SK-N-SH (cell line): ENCODE data around the gene ITIH5. TPM values are rescaled to one million over a fixed set of nuclear protein-coding genes. Genes with fewer than 3 reads are reported as not detected.

Experiments
- CTCF ChIA-PET: fragments of 300-600, 350-600 bp; formaldehyde crosslinking; extraction: SDS; loops from one replicate; lab custom pipeline; 2021; lab: Yijun Ruan, JAX
- POLR2A ChIA-PET: fragments of 350-600 bp; sonication (Branson Sonifier 250); formaldehyde crosslinking; extraction: SDS; loops from one replicate; lab custom pipeline; 2020; ENCODE audit warnings: antibody characterized with exemption, inconsistent platforms; lab: Yijun Ruan, JAX
- DNase-seq: peaks from one replicate; pipeline ENCODE4 v3.0.0; 2012
- H2AFZ ChIP-seq: fragments of 200-600 bp; sonication (generic); 2 replicates; pipeline ENCODE4 v1.8.1; 2016; ENCODE audit warnings: antibody characterized with exemption, mild to moderate bottlenecking, low read depth
- H3F3A ChIP-seq: fragments of 200-600 bp; sonication (generic); replicated peaks from 2 replicates; pipeline ENCODE3; 2016; ENCODE audit warnings: antibody characterized with exemption, mild to moderate bottlenecking; ENCODE audit not compliant: insufficient read depth
- H3K27ac ChIP-seq, 2 experiments: fragments of 200-500 bp in 1 of 2; fragments of 200-600 bp in 1 of 2; sonication (Bioruptor generic) in 1 of 2; sonication (generic), shearing (Covaris generic) in 1 of 2; 2 replicates each; pipeline versions ENCODE4 v1.5.1 to v1.6.1; 2014 to 2016; ENCODE audit warnings: low read depth in 2 of 2, inconsistent platforms in 1 of 2, low read length in 1 of 2, mild to moderate bottlenecking in 1 of 2, mixed read lengths in 1 of 2
- H3K27me3 ChIP-seq: fragments of 200-600 bp; sonication (generic), shearing (Covaris generic); 2 replicates; pipeline ENCODE4 v1.6.1; 2016; ENCODE audit warnings: mixed run types; ENCODE audit not compliant: insufficient read depth
- H3K36me3 ChIP-seq, 2 experiments: fragments of 200-500 bp in 1 of 2; fragments of 200-600 bp in 1 of 2; sonication (Bioruptor generic) in 1 of 2; sonication (generic) in 1 of 2; replicated peaks in 1 of 2; 2 replicates each; pipeline versions ENCODE3 to v1.5.1; 2014 to 2016; ENCODE audit warnings: low read length in 1 of 2, mild to moderate bottlenecking in 1 of 2; ENCODE audit not compliant: insufficient read depth in 2 of 2, control insufficient read depth in 1 of 2
- H3K4me1 ChIP-seq, 2 experiments: fragments of 200-500 bp in 1 of 2; fragments of 200-600 bp in 1 of 2; sonication (Bioruptor generic) in 1 of 2; sonication (generic), shearing (Covaris generic) in 1 of 2; 2 replicates each; pipeline versions ENCODE4 v1.5.1 to v1.6.1; 2014 to 2016; ENCODE audit warnings: low read depth in 1 of 2, low read length in 1 of 2, mixed run types in 1 of 2; ENCODE audit not compliant: insufficient read depth in 2 of 2, control insufficient read depth in 1 of 2
- H3K4me2 ChIP-seq: fragments of 200-600 bp; sonication (generic), shearing (Covaris generic); 2 replicates; pipeline ENCODE4 v1.6.1; 2017; ENCODE audit warnings: mixed run types
- H3K4me3 ChIP-seq, 2 experiments: fragments of 200-500 bp in 1 of 2; fragments of 200-600 bp in 1 of 2; sonication (Bioruptor generic) in 1 of 2; sonication (generic), shearing (Covaris generic) in 1 of 2; 2 replicates each; pipeline versions ENCODE4 v1.5.1 to v1.8.1; 2014 to 2016; ENCODE audit warnings: low read depth in 2 of 2, inconsistent platforms in 1 of 2, low read length in 1 of 2, mild to moderate bottlenecking in 1 of 2, mixed read lengths in 1 of 2, moderate library complexity in 1 of 2
- H3K79me2 ChIP-seq: fragments of 200-600 bp; sonication (generic); 2 replicates; pipeline ENCODE4 v1.8.1; 2017; ENCODE audit warnings: mild to moderate bottlenecking; ENCODE audit not compliant: insufficient read depth
- H3K9ac ChIP-seq: fragments of 200-600 bp; sonication (generic); 2 replicates; pipeline ENCODE4 v1.6.1; 2017; ENCODE audit warnings: mixed run types
- H3K9me2 ChIP-seq: fragments of 200-600 bp; sonication (generic); 2 replicates; pipeline ENCODE4 v1.6.1; 2017; ENCODE audit warnings: mixed run types
- H3K9me3 ChIP-seq: fragments of 200-600 bp; sonication (generic); 2 replicates; pipeline ENCODE4 v1.6.1; 2017; ENCODE audit warnings: mixed run types, mild to moderate bottlenecking, moderate library complexity
- H4K20me1 ChIP-seq: fragments of 200-600 bp; sonication (generic); 2 replicates; pipeline ENCODE4 v1.6.1; 2017; ENCODE audit warnings: mild to moderate bottlenecking, mixed run types; ENCODE audit not compliant: insufficient read depth
- CTCF ChIP-seq: fragments of 200-600 bp; sonication (generic); IDR thresholded peaks from 2 replicates; pipeline ENCODE4 v1.6.1; 2017; ENCODE audit warnings: antibody characterized with exemption, mild to moderate bottlenecking, moderate library complexity
- EZH2phosphoT487 ChIP-seq: fragments of 200-600 bp; sonication (generic); IDR thresholded peaks from 2 replicates; pipeline ENCODE4 v1.6.1; 2017; ENCODE audit warnings: low read depth, mixed run types, mild to moderate bottlenecking, antibody characterized with exemption, moderate library complexity, borderline replicate concordance
- FOXJ3 ChIP-seq: sonication (generic); formaldehyde crosslinking; IDR thresholded peaks from 2 replicates; pipeline ENCODE4 v1.5.1; 2020; ENCODE audit warnings: mild to moderate bottlenecking, missing genetic modification reagents
- FOXM1 ChIP-seq: IDR thresholded peaks from 2 replicates; pipeline ENCODE4 v1.4.0; 2012; ENCODE audit warnings: low read depth, mild to moderate bottlenecking
- GATA2 ChIP-seq: sonication (generic); formaldehyde crosslinking; IDR thresholded peaks from 2 replicates; pipeline ENCODE4 v1.5.0; 2020; ENCODE audit warnings: mild to moderate bottlenecking, missing genetic modification reagents
- IRF3 ChIP-seq: fragments of 150-350 bp; IDR thresholded peaks from 2 replicates; pipeline ENCODE4 v1.6.1; 2016; ENCODE audit warnings: mild to moderate bottlenecking, low read depth, low read length
- MXI1 ChIP-seq: IDR thresholded peaks from 2 replicates; pipeline ENCODE4 v1.6.1; 2012; ENCODE audit warnings: mild to moderate bottlenecking, low read depth, low read length, improper control_type of control experiment
- NRF1 ChIP-seq: IDR thresholded peaks from 2 replicates; pipeline ENCODE4 v1.6.1; 2012; ENCODE audit warnings: low read depth, mild to moderate bottlenecking, low read length
- PBX3 ChIP-seq: IDR thresholded peaks from 2 replicates; pipeline ENCODE4; 2012
- RAD21 ChIP-seq: IDR thresholded peaks from 2 replicates; pipeline ENCODE4 v1.6.1; 2012; ENCODE audit warnings: mild to moderate bottlenecking, low read length
- REST ChIP-seq: IDR thresholded peaks from 2 replicates; pipeline ENCODE4 v1.6.1; 2012; ENCODE audit warnings: mild to moderate bottlenecking, low read depth, low read length, moderate library complexity
- SMC3 ChIP-seq: IDR thresholded peaks from 2 replicates; pipeline ENCODE4 v1.6.1; 2012; ENCODE audit warnings: low read depth, low read length, improper control_type of control experiment
- TAF1 ChIP-seq: IDR thresholded peaks from 2 replicates; pipeline ENCODE4 v1.6.1; 2012; ENCODE audit warnings: low read depth, mild to moderate bottlenecking, low read length, moderate library complexity, borderline replicate concordance
- TCF12 ChIP-seq: IDR thresholded peaks from 2 replicates; pipeline ENCODE4 v1.4.0; 2012
- TEAD4 ChIP-seq: IDR thresholded peaks from 2 replicates; pipeline ENCODE4 v1.4.0; 2012; ENCODE audit warnings: mild to moderate bottlenecking, borderline replicate concordance; ENCODE audit not compliant: insufficient read depth
- YY1 ChIP-seq: IDR thresholded peaks from 2 replicates; pipeline ENCODE4 v1.4.0; 2012; ENCODE audit warnings: low read depth, mild to moderate bottlenecking
- ZBTB33 ChIP-seq: IDR thresholded peaks from 2 replicates; pipeline ENCODE4 v1.4.0; 2012; ENCODE audit warnings: low read depth, borderline replicate concordance
- WGBS: methylation state at CpG from one replicate; pipeline ENCODE4 v1.1.6; 2017; ENCODE audit warnings: low lambda C conversion rate; 5-methylcytosine and 5-hydroxymethylcytosine counted together
- polyA plus RNA-seq, 3 experiments: library from polyadenylated mRNA; depleted of rRNA; stranded (reverse); fragments of >200 nt; gene quantifications; 2 replicates each; pipeline ENCODE4 v1.2.3, GENCODE V29; 2012

ITIH5 gene
- polyA plus RNA-seq, 1 of the 3 experiments (the other 2 are of a cell fraction), result 0.07 TPM

- Histone ChIP-seq H3K4me1 (no peaks in the 10 kb centered on the region; a peak in 1 of 4 replicates), H3K9ac (no peak overlapping the region), H3K4me2 (no peak overlapping the region), H3K4me3 (no peak overlapping the region), H2AFZ (no peak overlapping the region), H3K27ac (no peak overlapping the region), H3F3A (no peaks in the 10 kb centered on the region), H3K79me2 (no peaks in the 10 kb centered on the region), H3K9me3 (no peaks in the 10 kb centered on the region), H3K9me2 (no peaks in the 10 kb centered on the region), H3K36me3 (no peaks in the 10 kb centered on the region), H3K27me3 (no peaks in the 10 kb centered on the region), H4K20me1 (no peaks in the 10 kb centered on the region)
- POLR2A ChIA-PET, result no interaction called here
- WGBS, result 41% methylated on average over 3 of the region's 3 CpGs
- TF ChIP-seq YY1 (no peak), GATA2 (no peak), FOXJ3 (CRISPR knock-in tag) (no peak), FOXM1 (no peak), NRF1 (no peak), IRF3 (no peak), ZBTB33 (no peak), TEAD4 (no peak), EZH2phosphoT487 (no peak), TCF12 (no peak), PBX3 (no peak), TAF1 (no peak), SMC3 (no peak)
- DNase-seq, result no peak
- CTCF ChIA-PET, result interaction anchor here (1.0 to 1.3 kb wide), 2 partner anchors 11 to 84 kb away, joined by 3 to 5 read pairs; no protein-coding TSS in a partner anchor
These were observed 56.7 kb downstream of the ITIH5 start for GRCh38 chr10:7610026-7610425.

GRCh38 chr10:7609556-7609955, 57.2 kb downstream of the ITIH5 start:
- 27% methylated on average over 5 of the region's 5 CpGs for WGBS
- Histone ChIP-seq H3K36me3 (no peaks in the 10 kb centered on the region), H3K27me3 (no peaks in the 10 kb centered on the region), H3K4me3 (no peak overlapping the region), H3F3A (no peaks in the 10 kb centered on the region), H2AFZ (no peak overlapping the region), H3K9me2 (no peaks in the 10 kb centered on the region), H3K27ac (no peak overlapping the region), H3K4me1 (no peaks in the 10 kb centered on the region; a peak in 1 of 4 replicates), H3K4me2 (no peak overlapping the region), H3K9me3 (no peaks in the 10 kb centered on the region), H3K9ac (no peak overlapping the region), H3K79me2 (no peaks in the 10 kb centered on the region), H4K20me1 (no peaks in the 10 kb centered on the region)
- DNase-seq, result no peak
- POLR2A ChIA-PET, result no interaction called here
- TF ChIP-seq REST (no peak), FOXM1 (no peak), MXI1 (no peak), CTCF (no peak), RAD21 (no peak)
- CTCF ChIA-PET, result interaction anchor here (0.9 to 1.3 kb wide), 3 partner anchors 11 to 84 kb away, joined by 3 to 5 read pairs (median 4); no protein-coding TSS in a partner anchor
